ENCODE data around the gene RELCH. TPM values are rescaled to one million over a fixed set of nuclear protein-coding genes. Genes with fewer than 3 reads are reported as not detected.

Gene RELCH
- total and polyA plus RNA-seq, 2 of the 13 experiments (the other 11 are each of a cell fraction or from before 2014, with no cell fraction given), result 5.6 to 31.7 TPM

DNA sequence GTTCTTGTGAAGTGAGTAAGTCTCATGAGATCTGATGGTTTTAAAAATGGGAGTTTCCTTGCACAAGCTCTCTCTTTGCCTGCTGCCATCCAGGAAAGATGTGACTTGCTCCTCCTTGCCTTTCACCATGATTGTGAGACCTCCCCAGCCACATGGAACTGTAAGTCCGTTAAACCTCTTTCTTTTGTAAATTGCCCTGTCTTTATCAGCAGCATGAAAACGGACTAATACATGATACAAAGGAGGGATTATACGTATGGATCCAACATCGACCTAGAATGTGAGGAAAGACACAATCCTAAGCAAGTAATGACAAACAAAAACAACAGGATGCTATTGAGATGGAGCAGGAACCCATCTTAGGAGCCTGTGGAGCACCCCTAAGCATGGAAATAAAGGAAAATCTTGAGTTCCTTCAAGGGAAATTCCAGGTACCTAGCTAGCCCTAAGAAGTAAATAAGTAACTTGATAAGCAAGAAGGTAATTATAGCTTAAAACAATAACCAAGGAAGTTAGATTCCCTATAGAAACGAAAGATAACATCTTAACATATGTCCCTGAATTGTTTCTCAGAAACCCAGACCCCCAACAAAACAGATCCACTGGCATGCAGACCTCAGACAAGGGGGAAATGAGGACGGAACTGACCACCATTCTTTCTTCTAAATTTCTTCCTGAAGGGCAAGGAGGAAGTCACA is 136.6 kb downstream of the RELCH start:
- WGBS (ENCODE audit: low lambda C conversion rate), result 8% methylated on average over 6 of the region's 6 CpGs
- H3K4me3 ChIP-seq (replicated peaks in 1 of 3; ENCODE audit: insufficient read depth in 1 of 3, low read depth in 2 of 3, low read length in 3 of 3), result no peak overlapping the region
- peaks cover 14% of the 10 kb centered on the region for H3K79me2 ChIP-seq (ENCODE audit: insufficient read depth, low read length)
- POLR2A ChIA-PET, result no interaction called here
- H4K20me1 ChIP-seq (ENCODE audit: insufficient read depth, low read length), result no peaks in the 10 kb centered on the region
- DNase-seq (ENCODE audit: low spot score), result no peak
- no peak overlapping the region for H3K9ac ChIP-seq (ENCODE audit: insufficient read depth, low read depth, low read length)
- intact Hi-C loops (cut with micrococcal nuclease; ENCODE audit: unreplicated experiment) (loop anchor here (2.0 kb wide), 1 partner anchor 77 kb away; no protein-coding TSS in a partner anchor), in situ Hi-C loops (cut with HindIII; ENCODE audit: extremely low pct_ligation_motif_present, low pct_unique_long_range_greater_than_20kb) (loop anchor here (10.0 kb wide), 1 partner anchor 71 kb away; no protein-coding TSS in a partner anchor)
- no peak for ATAC-seq
- no TSS peak for BruUV-seq (replicated peaks)
- H3K36me3 ChIP-seq (replicated peaks in 1 of 2; ENCODE audit: control insufficient read depth in 1 of 2, insufficient read depth in 2 of 2, low read length in 2 of 2), result no peaks in the 10 kb centered on the region
- CTCF ChIA-PET (ENCODE audit: low intra/inter-chr PET ratio, low total read pairs), result no interaction called here
- no peak for FAIRE-seq
- H2AFZ ChIP-seq (ENCODE audit: low read length), result peak overlapping the region; percentile 9
- peaks cover 50% of the 10 kb centered on the region for H3K4me1 ChIP-seq (ENCODE audit: insufficient read depth, low read length)
- peak overlapping the region; percentile 91 for H3K4me2 ChIP-seq (ENCODE audit: low read depth, low read length)
- H3K27ac ChIP-seq (ENCODE audit: extremely low read length, insufficient read depth, low read length), result no peak overlapping the region
- no peak for TF ChIP-seq ZKSCAN1 (IDR thresholded peaks at IDR 0.05; ENCODE audit: low read length)
- TF ChIP-seq SMARCE1 (IDR thresholded peaks at IDR 0.05; ENCODE audit: borderline replicate concordance), result no peak
- TF ChIP-seq, protein P1, sequence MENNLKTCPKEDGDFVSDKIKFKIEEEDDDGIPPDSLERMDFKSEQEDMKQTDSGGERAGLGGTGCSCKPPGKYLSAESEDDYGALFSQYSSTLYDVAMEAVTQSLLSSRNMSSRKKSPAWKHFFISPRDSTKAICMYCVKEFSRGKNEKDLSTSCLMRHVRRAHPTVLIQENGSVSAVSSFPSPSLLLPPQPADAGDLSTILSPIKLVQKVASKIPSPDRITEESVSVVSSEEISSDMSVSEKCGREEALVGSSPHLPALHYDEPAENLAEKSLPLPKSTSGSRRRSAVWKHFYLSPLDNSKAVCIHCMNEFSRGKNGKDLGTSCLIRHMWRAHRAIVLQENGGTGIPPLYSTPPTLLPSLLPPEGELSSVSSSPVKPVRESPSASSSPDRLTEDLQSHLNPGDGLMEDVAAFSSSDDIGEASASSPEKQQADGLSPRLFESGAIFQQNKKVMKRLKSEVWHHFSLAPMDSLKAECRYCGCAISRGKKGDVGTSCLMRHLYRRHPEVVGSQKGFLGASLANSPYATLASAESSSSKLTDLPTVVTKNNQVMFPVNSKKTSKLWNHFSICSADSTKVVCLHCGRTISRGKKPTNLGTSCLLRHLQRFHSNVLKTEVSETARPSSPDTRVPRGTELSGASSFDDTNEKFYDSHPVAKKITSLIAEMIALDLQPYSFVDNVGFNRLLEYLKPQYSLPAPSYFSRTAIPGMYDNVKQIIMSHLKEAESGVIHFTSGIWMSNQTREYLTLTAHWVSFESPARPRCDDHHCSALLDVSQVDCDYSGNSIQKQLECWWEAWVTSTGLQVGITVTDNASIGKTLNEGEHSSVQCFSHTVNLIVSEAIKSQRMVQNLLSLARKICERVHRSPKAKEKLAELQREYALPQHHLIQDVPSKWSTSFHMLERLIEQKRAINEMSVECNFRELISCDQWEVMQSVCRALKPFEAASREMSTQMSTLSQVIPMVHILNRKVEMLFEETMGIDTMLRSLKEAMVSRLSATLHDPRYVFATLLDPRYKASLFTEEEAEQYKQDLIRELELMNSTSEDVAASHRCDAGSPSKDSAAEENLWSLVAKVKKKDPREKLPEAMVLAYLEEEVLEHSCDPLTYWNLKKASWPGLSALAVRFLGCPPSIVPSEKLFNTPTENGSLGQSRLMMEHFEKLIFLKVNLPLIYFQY (CRISPR knock-in tag; IDR thresholded peaks at IDR 0.05; ENCODE audit: borderline replicate concordance), result no peak
- no peak for TF ChIP-seq ZNF652 (CRISPR knock-in tag; IDR thresholded peaks at IDR 0.05; ENCODE audit: borderline replicate concordance, low read depth)
- TF ChIP-seq ZNF33A (CRISPR knock-in tag; IDR thresholded peaks at IDR 0.05; ENCODE audit: borderline replicate concordance), result no peak
- H3K27me3 ChIP-seq (ENCODE audit: control insufficient read depth in 1 of 2, insufficient read depth in 2 of 2, low read length in 2 of 2), result peaks cover 0 to 7% of the 10 kb centered on the region in 2 experiments; a peak in 2 of 5 replicates
- no peaks in the 10 kb centered on the region for H3K9me3 ChIP-seq (ENCODE audit: low read length)
